Measurements from ENCODE around the gene OCA2. TPM values are rescaled to one million over a fixed set of nuclear protein-coding genes. Genes with fewer than 3 reads are reported as not detected.

The OCA2 gene
- total RNA-seq, 1 experiment from 2014 or later, result 0.13 TPM

DNA sequence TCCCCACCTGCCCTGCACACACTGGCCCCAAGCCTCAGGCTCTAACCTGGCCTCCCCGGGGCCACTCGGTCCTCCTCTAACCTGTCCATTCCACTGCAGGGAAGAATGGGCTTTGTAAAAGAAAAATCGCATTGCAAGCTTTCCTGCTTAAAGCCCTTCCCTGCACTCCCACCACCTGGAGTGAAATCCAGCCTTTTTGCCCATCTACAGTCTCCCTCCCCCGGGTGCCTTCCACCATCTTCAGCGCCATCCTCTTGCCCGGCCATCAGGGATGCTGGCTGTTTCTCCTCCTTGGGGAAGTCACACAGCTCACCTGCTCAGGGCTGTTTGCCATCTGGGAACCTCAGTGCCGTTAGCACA, 266.9 kb downstream of the OCA2 start:
- TF ChIP-seq, protein P1, sequence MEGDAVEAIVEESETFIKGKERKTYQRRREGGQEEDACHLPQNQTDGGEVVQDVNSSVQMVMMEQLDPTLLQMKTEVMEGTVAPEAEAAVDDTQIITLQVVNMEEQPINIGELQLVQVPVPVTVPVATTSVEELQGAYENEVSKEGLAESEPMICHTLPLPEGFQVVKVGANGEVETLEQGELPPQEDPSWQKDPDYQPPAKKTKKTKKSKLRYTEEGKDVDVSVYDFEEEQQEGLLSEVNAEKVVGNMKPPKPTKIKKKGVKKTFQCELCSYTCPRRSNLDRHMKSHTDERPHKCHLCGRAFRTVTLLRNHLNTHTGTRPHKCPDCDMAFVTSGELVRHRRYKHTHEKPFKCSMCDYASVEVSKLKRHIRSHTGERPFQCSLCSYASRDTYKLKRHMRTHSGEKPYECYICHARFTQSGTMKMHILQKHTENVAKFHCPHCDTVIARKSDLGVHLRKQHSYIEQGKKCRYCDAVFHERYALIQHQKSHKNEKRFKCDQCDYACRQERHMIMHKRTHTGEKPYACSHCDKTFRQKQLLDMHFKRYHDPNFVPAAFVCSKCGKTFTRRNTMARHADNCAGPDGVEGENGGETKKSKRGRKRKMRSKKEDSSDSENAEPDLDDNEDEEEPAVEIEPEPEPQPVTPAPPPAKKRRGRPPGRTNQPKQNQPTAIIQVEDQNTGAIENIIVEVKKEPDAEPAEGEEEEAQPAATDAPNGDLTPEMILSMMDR (IDR thresholded peaks at IDR 0.05), result no peak
- TF ChIP-seq TCF7L2 (IDR thresholded peaks at IDR 0.05; ENCODE audit: low read depth, low read length) (no peak), POLR2AphosphoS5 (IDR thresholded peaks at IDR 0.05; ENCODE audit: low read depth, low read length) (no peak), SIN3A (IDR thresholded peaks at IDR 0.05; ENCODE audit: borderline replicate concordance, insufficient read depth, low read depth, low read length) (no peak)
- TF ChIP-seq, protein P2, sequence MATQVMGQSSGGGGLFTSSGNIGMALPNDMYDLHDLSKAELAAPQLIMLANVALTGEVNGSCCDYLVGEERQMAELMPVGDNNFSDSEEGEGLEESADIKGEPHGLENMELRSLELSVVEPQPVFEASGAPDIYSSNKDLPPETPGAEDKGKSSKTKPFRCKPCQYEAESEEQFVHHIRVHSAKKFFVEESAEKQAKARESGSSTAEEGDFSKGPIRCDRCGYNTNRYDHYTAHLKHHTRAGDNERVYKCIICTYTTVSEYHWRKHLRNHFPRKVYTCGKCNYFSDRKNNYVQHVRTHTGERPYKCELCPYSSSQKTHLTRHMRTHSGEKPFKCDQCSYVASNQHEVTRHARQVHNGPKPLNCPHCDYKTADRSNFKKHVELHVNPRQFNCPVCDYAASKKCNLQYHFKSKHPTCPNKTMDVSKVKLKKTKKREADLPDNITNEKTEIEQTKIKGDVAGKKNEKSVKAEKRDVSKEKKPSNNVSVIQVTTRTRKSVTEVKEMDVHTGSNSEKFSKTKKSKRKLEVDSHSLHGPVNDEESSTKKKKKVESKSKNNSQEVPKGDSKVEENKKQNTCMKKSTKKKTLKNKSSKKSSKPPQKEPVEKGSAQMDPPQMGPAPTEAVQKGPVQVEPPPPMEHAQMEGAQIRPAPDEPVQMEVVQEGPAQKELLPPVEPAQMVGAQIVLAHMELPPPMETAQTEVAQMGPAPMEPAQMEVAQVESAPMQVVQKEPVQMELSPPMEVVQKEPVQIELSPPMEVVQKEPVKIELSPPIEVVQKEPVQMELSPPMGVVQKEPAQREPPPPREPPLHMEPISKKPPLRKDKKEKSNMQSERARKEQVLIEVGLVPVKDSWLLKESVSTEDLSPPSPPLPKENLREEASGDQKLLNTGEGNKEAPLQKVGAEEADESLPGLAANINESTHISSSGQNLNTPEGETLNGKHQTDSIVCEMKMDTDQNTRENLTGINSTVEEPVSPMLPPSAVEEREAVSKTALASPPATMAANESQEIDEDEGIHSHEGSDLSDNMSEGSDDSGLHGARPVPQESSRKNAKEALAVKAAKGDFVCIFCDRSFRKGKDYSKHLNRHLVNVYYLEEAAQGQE (IDR thresholded peaks at IDR 0.05; ENCODE audit: insufficient read depth in 1 of 2, low read depth in 2 of 2, low read length in 1 of 2), result no peak
- intact Hi-C loops (cut with micrococcal nuclease; ENCODE audit: unreplicated experiment), result no loop called here
- ATAC-seq (no peak), DNase-seq (ENCODE audit: low read depth, low spot score) (no peak)
- BruUV-seq (replicated peaks), result no TSS peak
- H3K4me1 ChIP-seq (ENCODE audit: control insufficient read depth, insufficient read depth, low read length), result no peaks in the 10 kb centered on the region
- 0 out of 2 replicates have a peak, but pooled peaks cover 3% of the 10 kb centered on the region for H3K9me3 ChIP-seq (ENCODE audit: control insufficient read depth, insufficient read depth, low read depth, low read length)
- H3K27ac ChIP-seq (ENCODE audit: low read length), result no peak overlapping the region
- ChIA-PET POLR2A (no interaction called here), CTCF (no interaction called here)
- in situ Hi-C loops (cut with HindIII; ENCODE audit: low pct_unique_long_range_greater_than_20kb, low sequenced_read_pairs), result no loop called here
- H3K27me3 ChIP-seq (ENCODE audit: control insufficient read depth, insufficient read depth, low read length), result no peaks in the 10 kb centered on the region
- H3K4me3 ChIP-seq (ENCODE audit: low read depth in 2 of 2, low read length in 2 of 2), result no peak overlapping the region
- no peaks in the 10 kb centered on the region for H3K36me3 ChIP-seq (ENCODE audit: control insufficient read depth, insufficient read depth, low read length)

DNA sequence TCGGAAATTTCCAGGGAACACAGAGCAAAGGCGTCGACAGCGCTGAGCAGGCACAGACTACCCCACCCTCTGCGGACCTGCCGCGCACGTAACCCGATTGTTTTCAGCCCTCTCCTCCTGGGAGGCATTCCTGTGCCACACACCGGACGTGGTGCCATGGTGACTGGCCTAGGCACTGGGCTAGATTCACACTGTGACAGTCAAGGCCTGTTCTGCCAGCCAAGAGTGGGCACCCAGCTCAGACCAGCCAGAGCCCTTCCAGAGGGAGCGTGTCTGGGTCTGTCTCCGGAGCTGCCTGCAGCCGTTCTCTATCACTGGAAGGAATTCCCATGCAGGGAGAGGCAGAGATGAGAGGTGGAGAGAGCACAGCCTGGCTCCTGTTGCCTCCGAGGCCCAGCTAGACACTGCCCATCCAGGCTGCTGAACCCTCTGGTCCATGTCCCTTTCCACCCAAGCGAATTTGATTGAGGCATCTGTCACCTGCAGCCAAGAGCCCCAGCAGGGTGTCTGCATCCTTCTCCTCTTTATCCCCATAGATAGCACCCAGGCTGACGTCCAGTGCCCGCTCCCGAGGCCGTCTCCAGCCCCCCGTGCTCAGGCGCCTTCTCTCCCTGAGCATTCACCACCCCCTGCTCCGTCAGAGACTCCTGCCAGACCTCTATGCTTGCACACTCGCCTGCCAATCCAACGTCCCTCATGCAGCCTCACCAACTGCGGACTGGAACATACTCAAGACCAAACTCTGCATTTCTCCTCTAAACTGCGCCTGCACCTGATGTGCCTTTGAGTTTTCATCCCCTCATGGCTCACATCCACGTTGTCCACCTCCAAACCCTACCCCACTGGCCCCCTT, 267.5 kb downstream of the OCA2 start:
- POLR2A ChIA-PET, result no interaction called here
- no peak for DNase-seq (ENCODE audit: low read depth, low spot score)
- Histone ChIP-seq H3K4me3 (ENCODE audit: low read depth in 2 of 2, low read length in 2 of 2) (no peak overlapping the region), H3K27ac (ENCODE audit: low read length) (no peak overlapping the region), H3K4me1 (ENCODE audit: control insufficient read depth, insufficient read depth, low read length) (no peaks in the 10 kb centered on the region), H3K27me3 (ENCODE audit: control insufficient read depth, insufficient read depth, low read length) (no peaks in the 10 kb centered on the region), H3K9me3 (ENCODE audit: control insufficient read depth, insufficient read depth, low read depth, low read length) (0 out of 2 replicates have a peak, but pooled peaks cover 3% of the 10 kb centered on the region), H3K36me3 (ENCODE audit: control insufficient read depth, insufficient read depth, low read length) (no peaks in the 10 kb centered on the region)
- CTCF ChIA-PET, result no interaction called here
- no peak; the same call in 1 of the 2 replicates for ATAC-seq
- intact Hi-C loops (cut with micrococcal nuclease; ENCODE audit: unreplicated experiment), result no loop called here
- no TSS peak for BruUV-seq (replicated peaks)
- in situ Hi-C loops (cut with HindIII; ENCODE audit: low pct_unique_long_range_greater_than_20kb, low sequenced_read_pairs), result no loop called here
- TF ChIP-seq, protein P2 (IDR thresholded peaks at IDR 0.05; ENCODE audit: insufficient read depth in 1 of 2, low read depth in 2 of 2, low read length in 1 of 2), result no peak
- TF ChIP-seq POLR2AphosphoS5 (IDR thresholded peaks at IDR 0.05; ENCODE audit: low read depth, low read length) (no peak), SIN3A (IDR thresholded peaks at IDR 0.05; ENCODE audit: borderline replicate concordance, insufficient read depth, low read depth, low read length) (no peak), TCF7L2 (IDR thresholded peaks at IDR 0.05; ENCODE audit: low read depth, low read length) (no peak)
- TF ChIP-seq, protein P1 (IDR thresholded peaks at IDR 0.05), result no peak

All from Panc1 (cell line).